Upper lobe of left lung (tissue), 4 donors: ENCODE data around the gene ENOSF1.

Source experiments
- CTCF ChIP-seq, 6 experiments: fragments of 450-650 bp in 4 of 6; fragments of 200-600 bp in 2 of 6; sonication (generic) in 2 of 6; IDR thresholded peaks; one replicate each; pipeline ENCODE4 v1.5.1; 2016 to 2019; ENCODE audit warnings: antibody characterized with exemption in 6 of 6
- EP300 ChIP-seq, 4 donors: sonication (generic); formaldehyde crosslinking; IDR thresholded peaks; one replicate each; pipeline ENCODE4 v1.5.1; 2017; ENCODE audit warnings: antibody characterized with exemption in 4 of 4, control low read depth in 2 of 4
- POLR2A ChIP-seq, 4 donors: fragments of 450-650 bp; IDR thresholded peaks; one replicate each; pipeline ENCODE4 v1.5.1; 2016 to 2017; ENCODE audit warnings: antibody characterized with exemption in 4 of 4, mild to moderate bottlenecking in 2 of 4
- POLR2AphosphoS5 ChIP-seq, 2 donors: sonication (generic); formaldehyde crosslinking; IDR thresholded peaks; one replicate each; pipeline ENCODE4 v1.5.1; 2017; ENCODE audit warnings: antibody characterized with exemption in 2 of 2

GRCh38 chr18:666628-667027 lies 45.8 kb downstream of the ENOSF1 start:
- no peak for TF ChIP-seq CTCF (IDR thresholded peaks at IDR 0.05)
- no peak for TF ChIP-seq POLR2AphosphoS5 (IDR thresholded peaks at IDR 0.05)
- TF ChIP-seq POLR2A (IDR thresholded peaks at IDR 0.05) = no peak
- no peak for TF ChIP-seq EP300 (IDR thresholded peaks at IDR 0.05)
